ENCODE data around the gene TREML2. TPM values are rescaled to one million over a fixed set of nuclear protein-coding genes. Genes with fewer than 3 reads are reported as not detected.

TREML2 gene
- total RNA-seq, 1 donor from 2014 or later: not detected

- no peaks in the 10 kb centered on the region for H3K27me3 ChIP-seq
- no peak for TF ChIP-seq CTCF (IDR thresholded peaks at IDR 0.05)
- intact Hi-C loops (cut with DNase I): no loop called here
- no peak overlapping the region for H3K4me3 ChIP-seq
- no peak for DNase-seq (ENCODE audit: low spot score in 2 of 2)
- H3K9me3 ChIP-seq: no peaks in the 10 kb centered on the region
- H3K27ac ChIP-seq: no peak overlapping the region
- no peaks in the 10 kb centered on the region for H3K36me3 ChIP-seq
- H3K4me1 ChIP-seq: no peaks in the 10 kb centered on the region
Measured at GRCh38 chr6:41201764-41202173, 820 bp upstream of the TREML2 start.

- Histone ChIP-seq H3K27ac (no peak overlapping the region), H3K9me3 (no peaks in the 10 kb centered on the region), H3K36me3 (no peaks in the 10 kb centered on the region), H3K4me3 (no peak overlapping the region), H3K27me3 (no peaks in the 10 kb centered on the region), H3K4me1 (no peaks in the 10 kb centered on the region)
- TF ChIP-seq CTCF (IDR thresholded peaks at IDR 0.05): no peak
- peak in 1 of 2 donors; percentile 32 for DNase-seq (ENCODE audit: low spot score in 2 of 2)
- intact Hi-C loops (cut with DNase I): no loop called here
Measured at GRCh38 chr6:41200296-41200900, 551 bp downstream of the TREML2 start.

- Histone ChIP-seq H3K4me1 (no peaks in the 10 kb centered on the region), H3K27me3 (no peaks in the 10 kb centered on the region), H3K4me3 (no peak overlapping the region), H3K27ac (no peak overlapping the region), H3K36me3 (no peaks in the 10 kb centered on the region), H3K9me3 (no peaks in the 10 kb centered on the region)
- intact Hi-C loops (cut with DNase I): no loop called here
- no peak for DNase-seq (ENCODE audit: low spot score in 2 of 2)
- no peak for TF ChIP-seq CTCF (IDR thresholded peaks at IDR 0.05)
Measured at GRCh38 chr6:41199552-41200246, 1.2 kb downstream of the TREML2 start.

- Histone ChIP-seq H3K4me3 (no peak overlapping the region), H3K4me1 (no peaks in the 10 kb centered on the region), H3K9me3 (no peaks in the 10 kb centered on the region), H3K27me3 (no peaks in the 10 kb centered on the region), H3K36me3 (no peaks in the 10 kb centered on the region), H3K27ac (no peak overlapping the region)
- DNase-seq (ENCODE audit: low spot score in 2 of 2): no peak
- no peak for TF ChIP-seq CTCF (IDR thresholded peaks at IDR 0.05)
- intact Hi-C loops (cut with DNase I): no loop called here
Measured at GRCh38 chr6:41197234-41197633, 3.7 kb downstream of the TREML2 start.

GRCh38 chr6:41194386-41194785 is 6.6 kb downstream of the TREML2 start:
- Histone ChIP-seq H3K27ac (no peak overlapping the region), H3K36me3 (no peaks in the 10 kb centered on the region), H3K4me1 (no peaks in the 10 kb centered on the region), H3K4me3 (no peak overlapping the region), H3K27me3 (no peaks in the 10 kb centered on the region), H3K9me3 (no peaks in the 10 kb centered on the region)
- intact Hi-C loops (cut with DNase I): no loop called here
- no peak for TF ChIP-seq CTCF (IDR thresholded peaks at IDR 0.05)
- no peak for DNase-seq (ENCODE audit: low spot score in 2 of 2)

Data from ascending aorta (tissue), 2 donors.